ENCODE results near the gene SLC47A2.
"Not testable (repeated sequence)": the region's sequence is repeated elsewhere in the genome, so short reads cannot be mapped to it uniquely, and the experiment has no call there.

Gene SLC47A2

DNA sequence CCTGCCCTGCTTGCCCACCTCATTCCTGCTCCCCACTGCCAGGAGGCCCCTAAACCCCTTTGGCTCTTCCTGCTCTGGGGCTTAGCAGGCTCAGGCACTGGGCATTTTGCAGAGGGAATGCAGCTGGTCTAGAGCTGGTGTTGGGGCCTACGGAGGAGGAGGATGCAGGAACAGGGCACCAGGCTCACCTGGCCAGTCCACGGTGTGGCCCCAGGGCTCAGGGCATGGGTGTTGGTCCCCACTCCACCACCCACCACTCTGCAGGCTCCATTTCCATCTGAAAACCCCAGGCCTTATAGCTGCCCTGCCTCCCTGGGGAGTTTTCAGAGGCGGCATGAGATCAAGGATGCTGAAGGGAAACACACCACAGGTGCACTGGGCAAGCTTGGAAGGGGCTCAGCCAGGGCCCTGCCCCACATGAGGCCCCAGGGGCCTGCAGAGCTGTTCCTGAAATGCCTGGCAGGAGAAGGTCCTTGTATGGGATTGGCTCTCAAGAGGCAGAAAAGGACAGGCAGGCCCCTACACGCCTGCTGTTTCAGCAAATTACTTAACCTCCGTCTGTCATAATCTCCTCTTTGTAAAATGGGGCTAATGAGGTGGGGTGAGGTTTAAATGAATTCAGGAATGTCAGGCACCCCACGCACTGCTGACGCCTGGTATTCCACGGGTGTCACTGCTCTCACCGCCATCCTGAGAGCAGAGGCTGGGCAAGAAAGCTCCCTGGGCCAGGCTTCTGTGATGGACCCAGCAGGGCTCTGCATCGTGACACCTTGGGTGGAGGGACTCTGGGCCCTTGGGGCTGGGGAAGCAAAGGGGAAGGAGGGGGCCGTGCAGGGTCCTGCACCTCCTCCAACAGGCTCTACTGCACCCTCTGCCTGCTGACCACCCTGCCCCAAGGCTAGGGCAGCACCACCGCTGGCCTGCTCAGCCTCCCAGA, 9.3 kb downstream of the SLC47A2 start:
- DNase-seq: no peak

DNA sequence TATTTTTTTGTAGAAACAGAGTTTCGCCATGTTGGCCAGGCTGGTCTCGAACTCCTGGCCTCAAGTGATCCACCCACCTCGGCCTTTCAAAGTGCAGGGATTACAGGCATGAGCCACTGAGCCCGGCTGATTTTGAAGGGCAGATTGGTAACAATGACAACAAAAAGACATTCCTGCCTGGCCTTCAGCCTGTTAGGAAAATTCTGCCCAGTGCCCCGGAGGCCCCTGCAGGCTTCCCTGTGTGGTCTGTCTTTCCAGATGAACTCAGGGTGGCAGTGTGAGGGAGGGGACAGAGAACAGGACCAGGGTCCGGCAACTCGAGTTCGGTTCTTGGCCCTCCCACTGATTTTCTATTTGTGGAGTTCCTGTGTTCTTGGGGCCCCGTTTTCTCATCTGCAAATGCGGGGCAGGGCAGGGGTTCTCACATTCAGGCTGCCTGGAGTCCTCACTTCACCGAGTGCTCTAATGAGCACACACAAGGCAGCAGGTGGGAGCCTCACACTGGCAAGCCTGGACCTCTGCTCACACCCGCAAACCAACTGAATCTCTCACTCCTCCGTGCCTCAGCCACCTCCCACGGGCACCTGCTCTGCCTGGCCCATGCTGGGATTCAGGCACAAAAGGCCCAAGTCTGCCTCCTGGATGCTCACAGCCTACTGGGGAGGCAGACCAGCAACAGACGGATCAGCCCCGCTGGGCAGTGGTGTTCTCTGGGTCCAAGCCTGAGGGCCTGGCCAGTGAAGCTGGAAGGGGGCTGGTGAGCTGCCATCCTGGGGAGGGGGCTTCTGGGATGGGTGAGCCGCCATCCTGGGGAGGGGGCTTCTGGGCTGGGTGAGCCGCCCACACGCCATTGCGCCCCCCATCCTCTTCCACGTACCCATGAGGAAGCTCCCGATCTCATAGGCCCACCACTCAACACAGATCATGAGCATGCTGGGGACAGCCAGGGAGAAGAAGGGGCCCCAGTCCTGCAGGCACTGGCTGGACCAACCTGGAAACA, 10.3 kb downstream of the SLC47A2 start:
- DNase-seq: no peak

DNA sequence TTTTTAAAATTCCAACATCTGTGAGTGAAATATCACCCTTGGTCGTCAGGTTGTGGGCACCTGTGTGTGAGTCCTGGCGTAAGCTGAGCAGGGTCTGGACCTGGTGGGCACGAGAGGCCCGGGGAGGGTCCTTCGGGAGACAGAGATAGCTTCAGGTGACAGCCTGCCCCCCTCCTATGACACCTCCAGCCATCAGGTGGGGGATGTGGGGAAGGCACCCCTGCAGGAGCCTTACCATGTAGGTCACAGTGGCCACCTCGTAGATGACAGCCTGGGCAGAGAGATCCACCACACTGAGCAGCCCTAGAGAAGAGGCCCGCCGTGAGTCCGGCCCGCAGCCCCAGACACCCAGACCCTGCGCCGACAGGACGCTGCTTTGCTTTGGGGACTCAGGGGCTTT, 11.2 kb downstream of the SLC47A2 start:
- no peak for DNase-seq

DNA sequence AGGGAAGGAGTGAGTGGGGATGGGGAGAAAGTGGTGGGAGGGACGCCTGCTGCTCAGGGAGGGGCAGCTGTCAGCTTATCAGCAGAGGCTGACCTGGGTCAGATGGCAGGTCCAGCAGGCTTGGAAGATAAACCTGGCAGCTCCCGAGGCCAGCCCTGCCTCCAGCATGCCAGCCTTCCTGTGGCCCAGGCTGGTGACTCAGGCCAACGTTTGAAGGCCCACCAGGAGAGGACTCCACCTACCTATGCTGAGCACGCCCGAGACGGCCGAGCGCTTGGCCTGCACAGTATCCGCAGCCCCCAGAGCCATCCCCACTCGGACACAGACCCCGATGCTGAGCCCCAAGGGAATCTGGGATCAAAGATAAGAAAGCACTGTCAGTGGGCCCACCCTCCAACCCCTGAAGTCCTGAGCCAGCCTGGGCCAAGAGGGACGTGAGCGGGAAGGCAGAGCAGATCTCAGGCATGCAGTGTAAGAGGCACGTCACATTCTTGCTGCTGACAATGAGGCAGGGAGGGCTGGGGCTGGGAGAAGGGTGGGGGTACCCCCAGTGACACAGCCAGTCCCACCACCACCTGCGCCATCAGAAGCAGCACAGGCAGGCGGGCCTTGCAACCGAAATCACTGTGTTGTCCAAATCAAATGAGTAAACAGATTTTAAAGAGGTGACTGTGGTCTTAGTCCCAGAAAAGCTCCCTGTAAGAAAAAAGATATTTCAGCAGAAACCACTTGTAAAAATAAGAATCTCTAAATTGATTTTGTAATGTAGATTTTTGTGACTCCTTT, 12.4 kb downstream of the SLC47A2 start:
- no peak for DNase-seq

DNA sequence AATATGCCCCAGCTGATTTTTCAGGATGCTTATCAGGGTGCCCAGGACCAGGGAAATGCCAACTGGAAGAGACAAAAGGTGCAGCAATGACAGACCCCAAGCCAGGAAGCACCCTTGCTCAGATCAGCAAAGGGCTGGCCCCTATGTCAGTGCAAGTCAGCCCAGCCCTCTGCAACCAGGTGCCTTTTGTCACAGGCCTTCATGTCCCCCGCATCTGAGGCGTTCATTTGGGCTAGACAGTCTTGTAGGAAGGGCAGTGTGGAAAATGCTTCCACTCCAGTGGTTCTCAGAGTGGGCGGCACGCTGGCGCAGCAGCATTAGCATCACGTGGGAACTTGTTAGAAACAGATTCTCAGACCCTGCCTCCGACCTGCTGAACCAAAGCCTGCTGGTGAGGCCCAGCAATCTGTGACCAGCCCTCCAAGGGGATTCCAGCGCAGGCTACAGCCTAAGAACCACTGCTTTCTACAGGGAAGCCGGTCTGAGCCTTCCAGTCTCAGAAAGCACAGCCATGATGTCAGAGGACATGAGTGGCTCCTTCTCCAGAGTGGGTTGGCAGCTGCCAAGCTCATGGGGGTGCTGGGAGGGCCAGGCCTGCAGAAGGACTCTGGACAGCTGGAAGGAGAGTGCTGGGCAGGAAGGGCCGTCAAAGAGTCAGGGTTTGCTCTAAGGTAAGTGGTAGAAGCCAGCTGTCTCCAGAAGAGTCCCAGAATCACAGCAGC, 13.1 kb downstream of the SLC47A2 start:
- peak; percentile 21 for DNase-seq

DNA sequence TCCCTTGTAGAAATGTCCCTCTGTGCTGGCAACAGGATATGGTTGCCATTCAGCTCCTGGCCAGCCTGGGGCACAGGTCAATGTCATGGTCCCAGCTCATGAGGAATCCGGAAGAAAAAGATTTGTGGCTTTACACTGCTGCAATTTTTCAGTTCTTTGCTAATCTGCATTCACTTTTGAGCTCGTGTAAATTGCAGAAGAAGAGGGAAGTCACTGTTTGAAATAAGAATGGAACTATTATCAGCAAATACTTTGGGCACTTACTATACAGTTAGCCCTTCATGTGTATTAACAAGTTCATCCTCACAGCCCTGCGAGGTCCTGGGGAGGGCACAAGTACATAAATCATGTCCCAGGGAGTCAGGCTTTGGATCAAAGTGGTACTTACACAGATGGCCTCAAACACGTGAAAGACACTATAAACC, 14.2 kb downstream of the SLC47A2 start:
- no peak for DNase-seq

DNA sequence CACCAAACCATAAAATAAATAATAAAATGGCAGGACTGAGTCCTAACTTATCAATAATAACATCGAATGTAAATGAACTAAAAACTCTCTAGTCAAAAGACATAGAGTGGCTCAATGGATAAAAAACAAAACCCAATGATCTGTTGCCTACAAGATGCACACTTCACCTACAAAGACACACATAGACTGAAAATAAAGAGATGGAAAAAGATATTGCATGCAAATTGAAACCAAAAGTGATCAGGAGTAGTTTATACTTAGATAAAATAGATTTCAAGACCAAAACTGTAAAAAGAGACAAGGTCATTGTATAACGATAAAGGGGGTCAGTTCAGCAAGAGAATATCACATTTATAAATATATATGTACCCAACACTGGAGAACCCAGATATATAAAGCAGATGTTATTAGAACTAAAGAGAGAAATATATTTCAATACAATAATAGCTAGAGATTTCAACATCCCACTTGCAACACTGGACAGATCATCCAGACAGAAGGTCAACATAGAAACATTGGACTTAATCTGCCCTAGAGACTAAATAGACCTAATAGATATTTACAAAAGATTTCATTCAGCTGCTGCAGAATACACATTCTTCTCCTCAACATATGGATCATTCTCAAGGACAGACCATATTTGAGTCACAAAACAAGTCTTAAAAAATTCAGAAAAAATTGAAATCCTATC, 29.8 kb downstream of the SLC47A2 start:
- DNase-seq: no peak

DNA sequence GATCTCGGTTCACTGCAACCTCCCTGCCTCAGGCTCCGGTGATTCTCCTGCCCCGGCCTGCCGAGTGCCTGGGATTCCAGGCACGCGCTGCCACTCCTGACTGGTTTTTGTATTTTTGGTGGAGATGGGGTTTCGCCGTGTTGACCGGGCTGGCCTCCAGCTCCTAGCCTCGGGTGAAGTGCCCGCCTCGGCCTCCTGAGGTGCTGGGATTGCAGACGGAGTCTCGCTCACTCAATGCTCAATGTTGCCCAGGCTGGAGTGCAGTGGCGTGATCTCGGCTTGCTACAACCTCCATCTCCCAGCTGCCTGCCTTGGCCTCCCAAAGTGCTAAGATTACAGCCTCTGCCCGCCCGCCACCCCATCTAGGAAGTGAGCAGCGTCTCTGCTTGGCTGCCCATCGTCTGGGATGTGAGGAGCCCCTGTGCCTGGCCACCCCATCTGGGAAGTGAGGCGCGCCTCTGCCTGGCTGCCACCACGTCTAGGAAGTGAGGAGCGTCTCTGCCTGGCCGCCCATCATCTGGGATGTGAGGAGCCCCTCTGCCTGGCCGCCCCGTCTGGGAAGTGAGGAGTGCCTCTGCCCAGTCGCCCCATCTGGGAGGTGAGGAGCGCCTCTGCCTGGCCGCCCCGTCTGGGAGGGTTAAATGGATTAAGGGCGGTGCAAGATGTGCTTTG, 31.3 kb downstream of the SLC47A2 start:
- DNase-seq: not testable (repeated sequence)

DNA sequence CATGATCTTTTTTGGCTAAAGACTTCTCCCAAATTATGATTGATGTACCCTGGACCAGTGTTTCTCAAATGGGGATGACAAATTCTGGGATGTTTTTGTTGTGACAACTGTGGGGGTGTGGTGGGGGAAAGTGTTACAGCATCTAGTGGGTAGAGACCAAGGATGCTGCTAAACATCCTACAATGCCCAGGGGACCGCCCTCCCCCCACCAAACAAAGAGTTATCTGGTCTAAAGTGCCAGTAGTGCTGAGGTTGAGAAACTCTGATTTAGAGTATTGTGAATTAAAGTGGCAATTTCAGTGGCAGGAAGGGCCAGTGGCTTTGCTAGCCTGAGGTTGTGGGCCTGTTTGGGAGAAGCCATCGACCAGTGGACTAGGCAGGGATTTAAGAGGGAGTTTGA, 33.3 kb downstream of the SLC47A2 start:
- no peak for DNase-seq

DNA sequence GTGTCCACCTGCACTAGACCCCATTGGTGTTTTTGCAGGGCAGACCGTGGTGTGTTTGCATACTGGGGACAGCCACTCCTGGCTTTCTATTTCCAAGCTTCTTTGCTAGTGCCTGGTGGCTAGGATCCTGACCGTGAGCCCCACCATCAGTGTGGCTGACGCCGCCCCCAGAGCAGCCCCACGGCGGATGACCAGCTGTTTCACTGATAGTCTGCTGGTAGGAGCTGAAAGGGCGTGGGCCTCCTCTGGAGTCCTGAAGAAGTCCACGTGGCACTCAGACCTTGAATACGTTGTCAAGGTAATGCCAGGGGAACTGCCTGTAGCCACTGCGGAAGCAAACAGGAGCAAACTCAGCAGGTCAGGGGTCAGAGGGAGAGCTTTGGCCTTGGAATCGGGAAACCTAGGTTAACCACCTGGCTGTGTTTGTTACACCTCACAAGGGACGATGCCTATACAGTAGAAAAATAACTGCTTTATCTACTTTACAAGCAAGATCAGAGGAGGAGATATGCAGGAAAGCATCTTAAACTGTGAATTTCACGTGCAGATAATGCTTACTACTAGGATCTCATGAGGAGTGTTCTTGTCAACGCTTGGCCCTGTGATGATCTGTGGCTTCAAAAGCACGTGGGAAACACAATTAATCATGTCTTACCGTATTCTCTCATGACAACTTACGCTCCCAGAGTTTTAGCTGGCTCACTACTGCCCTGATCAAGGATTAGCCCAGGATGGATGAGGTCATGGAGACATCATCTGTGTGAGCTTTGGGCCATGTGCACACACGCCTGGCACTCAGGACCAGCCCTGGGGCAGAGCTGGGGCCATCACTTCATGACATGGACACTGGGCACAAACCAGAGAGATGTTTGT, 37.6 kb downstream of the SLC47A2 start:
- DNase-seq: no peak

DNA sequence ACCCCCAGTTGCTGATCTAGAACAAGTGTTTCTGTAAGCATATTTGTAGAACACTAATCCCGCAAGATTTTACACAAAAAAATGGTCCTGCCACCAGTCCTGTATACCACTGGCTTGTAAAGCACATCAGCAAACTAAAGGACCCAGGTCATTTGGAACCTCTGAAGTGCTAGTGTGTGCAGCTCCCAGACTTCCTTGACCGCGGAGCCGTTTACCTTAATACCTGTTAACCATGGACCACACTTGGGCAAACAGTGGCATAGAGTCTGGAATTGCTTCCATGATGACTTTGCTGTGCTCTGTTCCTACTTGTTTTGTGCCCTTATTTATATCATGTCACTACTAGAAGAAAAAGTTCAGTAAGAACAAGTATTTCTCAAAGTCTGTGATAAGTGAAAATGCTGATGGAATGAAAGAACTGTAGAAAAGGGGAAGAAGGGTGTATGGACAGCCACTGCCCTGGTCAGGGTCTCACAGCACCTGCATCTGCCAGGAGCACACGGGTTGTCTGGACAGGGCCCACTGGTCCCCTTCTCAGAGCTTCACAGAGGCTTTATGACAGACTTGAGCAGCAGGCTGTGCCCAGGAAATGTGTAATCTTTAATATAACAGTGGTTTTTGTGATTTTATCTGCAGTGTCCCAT, 38.5 kb downstream of the SLC47A2 start:
- DNase-seq: no peak

DNA sequence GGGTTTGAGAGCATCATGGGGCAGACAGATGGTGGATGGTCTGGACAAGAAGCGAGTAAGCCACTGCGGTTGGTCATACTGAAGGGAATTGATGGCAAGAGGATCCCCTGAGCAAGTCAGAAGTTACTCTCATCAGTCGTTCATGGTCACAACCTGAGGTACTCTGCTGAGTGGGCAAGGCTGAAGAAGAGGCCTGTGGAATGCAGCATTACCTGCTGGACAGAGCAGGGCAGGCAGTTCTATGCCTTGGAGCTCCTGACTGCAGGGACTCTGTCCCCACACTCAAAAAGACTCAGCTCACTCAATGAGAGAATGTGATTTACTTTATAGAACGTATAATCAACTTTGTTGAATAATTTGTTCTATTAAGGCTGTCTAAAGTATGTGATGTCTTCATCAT, 39.5 kb downstream of the SLC47A2 start:
- no peak for DNase-seq

DNA sequence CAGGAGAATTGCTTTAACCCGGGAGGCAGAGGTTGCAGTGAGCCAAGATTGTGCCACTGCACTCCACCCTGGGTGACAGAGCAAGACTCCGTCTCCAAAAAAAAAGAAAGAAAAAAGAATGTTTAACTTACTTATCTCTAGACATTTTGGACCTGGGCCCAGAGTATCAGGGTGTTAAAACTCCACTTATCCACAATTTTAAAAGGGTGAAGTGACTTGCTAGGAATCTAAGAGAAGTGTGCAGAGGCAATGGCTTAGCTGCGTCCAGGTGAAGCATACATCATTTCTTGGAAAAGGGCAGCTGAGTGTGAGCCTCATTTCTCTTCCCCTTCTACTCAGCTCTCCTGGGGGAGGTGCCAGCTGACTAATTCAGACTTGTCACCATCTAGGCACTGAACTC, 42.8 kb downstream of the SLC47A2 start:
- DNase-seq: no peak

DNA sequence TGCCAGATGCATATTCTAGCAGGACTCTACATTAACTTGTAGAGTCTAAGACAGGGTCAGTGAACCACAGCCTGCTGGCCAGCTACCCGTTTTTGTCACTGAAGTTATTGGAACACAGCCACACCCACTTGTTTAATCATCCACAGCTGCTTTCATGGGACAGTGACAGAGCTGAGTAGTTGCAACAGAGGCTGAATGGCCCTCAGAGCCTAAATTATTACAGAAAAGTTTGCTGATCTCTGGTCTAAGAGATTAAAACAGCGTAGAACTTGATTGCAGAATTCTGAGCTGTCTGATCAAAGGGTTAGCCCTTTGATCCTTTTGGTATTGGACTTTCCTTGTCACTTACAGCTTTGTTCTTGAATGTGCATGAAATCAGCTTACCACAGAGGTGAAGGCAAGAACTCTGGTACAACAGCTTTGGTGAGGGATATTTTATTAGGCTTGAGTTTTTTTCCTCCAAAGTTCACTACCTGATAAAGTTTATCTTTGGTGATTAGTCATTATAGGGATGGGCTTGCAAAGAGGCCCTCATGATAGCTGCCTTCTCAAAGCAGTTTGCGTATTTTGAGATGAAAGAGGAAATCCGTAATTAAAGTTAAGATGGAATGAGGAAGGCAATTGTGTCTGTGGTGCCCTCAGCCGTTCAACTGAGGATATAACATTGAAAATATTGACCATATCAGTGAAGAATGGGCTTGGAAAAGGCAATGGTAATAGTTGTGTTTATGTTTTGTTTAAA, 44.2 kb downstream of the SLC47A2 start:
- DNase-seq: no peak

DNA sequence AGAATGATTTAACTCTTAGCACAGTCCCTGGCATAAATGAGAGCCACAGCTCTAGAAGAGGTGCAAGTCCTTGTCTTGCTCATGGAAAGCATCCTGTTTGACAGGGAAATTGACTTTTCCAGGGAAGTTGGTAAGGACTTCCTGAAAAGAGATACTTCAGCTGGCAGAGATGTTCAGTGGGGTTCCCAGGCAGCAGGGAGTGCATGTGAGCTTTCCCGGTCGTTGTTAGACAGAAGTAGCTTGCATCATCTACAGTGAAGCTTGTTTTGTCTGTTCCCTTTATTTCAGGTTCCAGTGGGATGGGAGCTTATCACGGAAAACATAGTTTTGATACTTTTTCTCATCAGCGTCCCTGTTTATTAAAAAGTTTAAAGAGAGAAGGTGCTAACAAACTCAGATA, 45.0 kb downstream of the SLC47A2 start:
- no peak for DNase-seq

DNA sequence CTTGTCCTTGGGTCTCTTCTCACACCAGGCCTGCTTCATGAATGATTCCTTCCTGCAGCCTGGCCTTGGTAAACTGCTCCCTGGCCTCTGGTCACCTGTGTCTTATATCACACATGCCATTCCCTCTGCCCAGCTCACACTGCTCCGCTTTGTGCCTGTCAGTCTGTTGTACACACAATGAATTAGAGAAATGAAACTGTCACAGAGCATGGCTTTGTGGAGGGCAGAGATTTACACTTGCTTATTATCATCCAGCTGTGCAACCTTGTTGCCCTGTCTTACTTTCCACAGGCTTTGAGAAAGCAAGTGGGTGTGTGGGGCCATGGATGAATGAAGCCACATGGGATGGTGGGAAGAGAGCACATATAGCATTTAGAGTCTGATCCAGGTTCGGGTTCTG, 45.5 kb downstream of the SLC47A2 start:
- DNase-seq: no peak

DNA sequence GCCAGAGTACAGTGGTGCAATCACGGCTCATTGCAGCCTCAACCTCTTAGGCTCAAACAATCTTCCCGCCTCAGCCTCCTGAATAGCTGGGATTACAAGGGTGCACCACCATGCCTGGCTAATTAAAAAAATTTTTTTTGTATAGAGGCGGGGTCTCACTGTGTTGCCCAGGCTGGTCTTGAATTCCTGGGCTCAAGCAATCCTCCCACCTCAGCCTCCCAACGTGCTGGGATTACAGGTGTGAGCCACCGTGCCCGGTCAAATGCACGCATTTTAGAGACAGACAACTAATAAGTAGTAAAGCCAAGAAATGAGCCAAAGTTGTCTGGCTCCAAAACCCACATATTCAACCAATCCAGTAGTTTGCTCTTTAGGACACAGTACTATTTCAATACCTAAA, 46.7 kb downstream of the SLC47A2 start:
- DNase-seq: not testable (repeated sequence)

DNA sequence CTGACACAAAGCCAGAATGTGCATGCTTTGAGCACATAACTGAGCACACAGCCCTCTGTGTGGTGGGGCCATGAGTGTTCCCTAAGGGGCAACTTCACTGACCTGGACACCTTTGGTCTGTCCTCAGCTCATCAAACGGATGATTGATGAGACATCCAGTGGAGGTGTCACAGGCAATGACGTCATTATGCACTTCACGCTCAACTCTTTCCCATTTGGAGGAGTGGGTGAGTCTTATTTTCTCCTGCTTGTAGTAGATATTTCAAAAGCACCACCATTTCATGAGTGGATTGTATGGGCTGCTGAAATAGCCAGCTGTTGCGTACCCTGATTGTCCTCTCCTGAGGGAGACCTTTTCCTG, 51.6 kb downstream of the SLC47A2 start:
- DNase-seq: no peak

Data from NCI-H2029 (cell line).